GM12878 (cell line): ENCODE data around the gene MEAK7. TPM values are rescaled to one million over a fixed set of nuclear protein-coding genes. Genes with fewer than 3 reads are reported as not detected.

Source experiments
- ATAC-seq: fragments of 200-7000 bp; cut with Tn5 transposase; 3 replicates; pipeline ENCODE4 v1.9.1; 2020; ENCODE audit warnings: mild to moderate bottlenecking, moderate library complexity
- BruUV-seq: library from RNA; stranded (reverse); fragments of 400-500 nt; replicated peaks from 2 replicates; lab custom pipeline; 2021; lab: Mats Ljungman, UMichigan
- CTCF ChIA-PET: fragments of 300-600 bp; sonication (Branson Sonifier 250); formaldehyde crosslinking; extraction: SDS; loops from one replicate; lab custom pipeline; 2021; ENCODE audit warnings: inconsistent platforms; lab: Yijun Ruan, JAX
- POLR2A ChIA-PET: fragments of 350-600 bp; formaldehyde crosslinking; extraction: SDS; loops from one replicate; lab custom pipeline; 2021; ENCODE audit warnings: inconsistent platforms; lab: Charles Lee
- RAD21 ChIA-PET: fragments of 300-600 bp; sonication (Branson Sonifier 250); formaldehyde crosslinking; loops from one replicate; lab custom pipeline; 2023; ENCODE audit warnings: antibody characterized with exemption; ENCODE audit not compliant: unreplicated experiment; lab: Charles Lee
- SMC1A ChIA-PET: fragments of 300-600 bp; sonication (Branson Sonifier 250); formaldehyde crosslinking; loops from one replicate; lab custom pipeline; 2023; ENCODE audit not compliant: unreplicated experiment, uncharacterized antibody; lab: Charles Lee
- DNase-seq: peaks from one replicate; pipeline ENCODE4 v3.0.0-alpha.2; 2011; ENCODE audit warnings: low read depth, low spot score
- FAIRE-seq: peaks from 3 replicates; lab custom pipeline; 2011; peaks lifted over from hg19 to GRCh38; lab: Jason Lieb, UNC
- H2AFZ ChIP-seq: 2 replicates; pipeline ENCODE4 v1.6.0; 2011; ENCODE audit warnings: low read depth, low read length, control low read depth; ENCODE audit not compliant: control insufficient read depth
- H3K27ac ChIP-seq: 2 replicates; pipeline ENCODE4 v1.5.1; 2011; ENCODE audit warnings: control low read depth; ENCODE audit not compliant: control insufficient read depth, insufficient read depth
- H3K27me3 ChIP-seq, 2 experiments: replicated peaks in 1 of 2; 2 replicates each; pipeline versions ENCODE4 v1.6.0 to v1.6.1; 2011; ENCODE audit warnings: low read length in 1 of 2; ENCODE audit not compliant: control insufficient read depth in 2 of 2, insufficient read depth in 2 of 2
- H3K36me3 ChIP-seq, 2 experiments: 2 replicates each; pipeline ENCODE4 v1.5.1; 2011; ENCODE audit warnings: low read length in 1 of 2; ENCODE audit not compliant: control insufficient read depth in 2 of 2, insufficient read depth in 2 of 2
- H3K4me1 ChIP-seq: 2 replicates; pipeline ENCODE4 v1.6.1; 2011; ENCODE audit warnings: mild to moderate bottlenecking, low read length, moderate library complexity, mixed read lengths; ENCODE audit not compliant: control insufficient read depth, insufficient read depth
- H3K4me2 ChIP-seq: 2 replicates; pipeline ENCODE4 v1.6.0; 2011; ENCODE audit warnings: control low read depth; ENCODE audit not compliant: control insufficient read depth, insufficient read depth
- H3K4me3 ChIP-seq: fragments of 200-600 bp; sonication (generic); 2 replicates; pipeline ENCODE4 v1.5.1; 2016
- H3K79me2 ChIP-seq: 2 replicates; pipeline ENCODE4 v1.6.0; 2011; ENCODE audit warnings: low read length; ENCODE audit not compliant: control insufficient read depth, insufficient read depth
- H3K9ac ChIP-seq: 2 replicates; pipeline ENCODE4 v1.8.0; 2011; ENCODE audit warnings: low read length, control low read depth, mixed read lengths; ENCODE audit not compliant: control insufficient read depth, insufficient read depth
- H3K9me3 ChIP-seq: replicated peaks from 3 replicates; pipeline ENCODE4 v1.5.1; 2011; ENCODE audit warnings: mild to moderate bottlenecking, low read length; ENCODE audit not compliant: control insufficient read depth, insufficient read depth
- H4K20me1 ChIP-seq: 2 replicates; pipeline ENCODE4 v1.6.0; 2011; ENCODE audit not compliant: control insufficient read depth, insufficient read depth
- ATF7 ChIP-seq: fragments of 450-650 bp; IDR thresholded peaks from 2 replicates; pipeline ENCODE4 v1.6.1; 2016; ENCODE audit warnings: low read depth, mild to moderate bottlenecking
- POU2F2 ChIP-seq: IDR thresholded peaks from 3 replicates; pipeline ENCODE4 v1.6.1; 2011; ENCODE audit warnings: low read depth, mild to moderate bottlenecking, low read length, borderline replicate concordance
- SPI1 ChIP-seq: IDR thresholded peaks from 2 replicates; pipeline ENCODE4 v1.6.1; 2011; ENCODE audit warnings: low read depth, mild to moderate bottlenecking, low read length, moderate library complexity, borderline replicate concordance; ENCODE audit not compliant: insufficient read depth
- WGBS: methylation state at CpG from one replicate; pipeline ENCODE4 v1.1.6; 2016; ENCODE audit warnings: low lambda C conversion rate; ENCODE audit not compliant: insufficient replicate concordance, insufficient coverage; ENCODE audit errors: missing lambda C conversion rate; 5-methylcytosine and 5-hydroxymethylcytosine counted together
- in situ Hi-C: fragments of 300-500 bp; cut with MboI; formaldehyde crosslinking; loops from 9 replicates; pipeline ENCODE4 v1.14.3; 2018; ENCODE audit warnings: mixed read lengths
- intact Hi-C: fragments of 100-400 bp; cut with micrococcal nuclease; formaldehyde crosslinking; loops from one replicate; pipeline ENCODE4 v1.14.2; 2022; ENCODE audit not compliant: unreplicated experiment
- polyA plus RNA-seq, 11 experiments: library from polyadenylated mRNA; depleted of rRNA in 4 of 11; unstranded in 6 of 11; stranded (reverse) in 5 of 11; fragments of >200 nt; fragmentation: Nextera tagmentation in 4 of 11; fragmentation: Illumina TruSeq in 1 of 11; extraction: Ambion mirVana in 4 of 11; extraction: Trizol in 1 of 11; gene quantifications; 1 replicate in 1 of 11; 2 replicates in 10 of 11; pipeline versions ENCODE4 v1.2.1 to v1.2.3, GENCODE V29; 2011 to 2016; ENCODE audit warnings: inconsistent platforms in 2 of 11, missing spikeins in 2 of 11, low read depth in 1 of 11
- total RNA-seq, 4 experiments: library from RNA; depleted of rRNA in 3 of 4; stranded (reverse); fragments of >200 nt in 3 of 4; fragmentation: Illumina TruSeq in 1 of 4; extraction: Trizol in 1 of 4; gene quantifications; 2 replicates each; pipeline versions ENCODE4 v1.2.1 to v1.2.3, GENCODE V29; 2013 to 2021
- TF ChIP-seq, protein P1 (sequence below): fragments of 450-650 bp; formaldehyde crosslinking; IDR thresholded peaks from 2 replicates; pipeline ENCODE4 v1.4.0; 2020; ENCODE audit warnings: mild to moderate bottlenecking, moderate library complexity

MEAK7 gene
- total and polyA plus RNA-seq, 10 of the 15 experiments (the other 5 are each of a cell fraction or from before 2014, with no cell fraction given) = 1.4 to 11.9 (median 6.4) TPM

DNA sequence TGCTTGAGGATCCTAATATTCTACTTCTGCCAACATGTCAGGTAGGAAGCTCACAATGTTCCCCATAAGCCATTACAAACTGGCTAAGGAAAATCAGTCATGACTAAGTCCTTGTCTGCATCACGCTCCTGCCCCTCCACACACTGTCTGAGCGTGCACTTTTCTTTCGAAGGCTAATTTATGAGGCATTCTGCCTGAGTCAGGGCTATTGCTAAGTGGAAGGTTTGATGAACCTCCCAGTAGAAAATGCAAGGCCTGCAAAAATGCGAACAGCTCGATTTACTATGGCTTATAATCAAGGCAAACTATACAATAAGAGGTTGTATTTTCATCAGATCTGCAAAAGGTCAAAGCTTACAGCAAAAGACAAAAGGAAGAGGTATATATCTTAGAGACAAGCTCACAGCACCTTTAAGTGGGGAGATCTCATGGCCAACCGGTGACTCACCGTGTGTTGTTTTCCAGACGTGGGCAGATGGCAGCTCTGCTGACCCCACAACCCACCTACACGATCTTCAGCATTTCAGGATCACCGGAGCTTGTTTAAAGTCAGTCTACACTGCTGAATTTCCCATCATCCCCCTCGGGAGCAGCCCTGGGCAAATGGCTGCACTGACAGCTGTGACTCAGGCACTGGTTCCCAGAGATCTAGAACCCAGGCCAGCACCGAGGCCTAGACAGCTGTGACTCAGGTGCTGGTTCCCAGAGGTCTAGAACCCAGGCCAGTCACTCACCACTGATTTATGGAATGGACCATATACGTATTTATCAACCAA lies 26.1 kb downstream of the MEAK7 start:
- Histone ChIP-seq H3K79me2 (no peaks in the 10 kb centered on the region), H4K20me1 (no peaks in the 10 kb centered on the region), H3K27me3 (no peaks in the 10 kb centered on the region), H3K4me1 (no peaks in the 10 kb centered on the region), H3K4me2 (no peak overlapping the region), H2AFZ (no peak overlapping the region), H3K36me3 (no peaks in the 10 kb centered on the region; a peak in 2 of 4 replicates), H3K4me3 (no peak overlapping the region), H3K9ac (no peak overlapping the region), H3K27ac (no peak overlapping the region), H3K9me3 (no peaks in the 10 kb centered on the region)
- SMC1A ChIA-PET = no interaction called here
- ATAC-seq (no peak), DNase-seq (no peak), FAIRE-seq (no peak)
- CTCF ChIA-PET = interaction anchor here (0.6 to 1.2 kb wide), 2 partner anchors 10 to 1934 kb away, joined by 3 to 6 read pairs; no protein-coding TSS in a partner anchor
- BruUV-seq = no TSS peak
- TF ChIP-seq, protein P1, sequence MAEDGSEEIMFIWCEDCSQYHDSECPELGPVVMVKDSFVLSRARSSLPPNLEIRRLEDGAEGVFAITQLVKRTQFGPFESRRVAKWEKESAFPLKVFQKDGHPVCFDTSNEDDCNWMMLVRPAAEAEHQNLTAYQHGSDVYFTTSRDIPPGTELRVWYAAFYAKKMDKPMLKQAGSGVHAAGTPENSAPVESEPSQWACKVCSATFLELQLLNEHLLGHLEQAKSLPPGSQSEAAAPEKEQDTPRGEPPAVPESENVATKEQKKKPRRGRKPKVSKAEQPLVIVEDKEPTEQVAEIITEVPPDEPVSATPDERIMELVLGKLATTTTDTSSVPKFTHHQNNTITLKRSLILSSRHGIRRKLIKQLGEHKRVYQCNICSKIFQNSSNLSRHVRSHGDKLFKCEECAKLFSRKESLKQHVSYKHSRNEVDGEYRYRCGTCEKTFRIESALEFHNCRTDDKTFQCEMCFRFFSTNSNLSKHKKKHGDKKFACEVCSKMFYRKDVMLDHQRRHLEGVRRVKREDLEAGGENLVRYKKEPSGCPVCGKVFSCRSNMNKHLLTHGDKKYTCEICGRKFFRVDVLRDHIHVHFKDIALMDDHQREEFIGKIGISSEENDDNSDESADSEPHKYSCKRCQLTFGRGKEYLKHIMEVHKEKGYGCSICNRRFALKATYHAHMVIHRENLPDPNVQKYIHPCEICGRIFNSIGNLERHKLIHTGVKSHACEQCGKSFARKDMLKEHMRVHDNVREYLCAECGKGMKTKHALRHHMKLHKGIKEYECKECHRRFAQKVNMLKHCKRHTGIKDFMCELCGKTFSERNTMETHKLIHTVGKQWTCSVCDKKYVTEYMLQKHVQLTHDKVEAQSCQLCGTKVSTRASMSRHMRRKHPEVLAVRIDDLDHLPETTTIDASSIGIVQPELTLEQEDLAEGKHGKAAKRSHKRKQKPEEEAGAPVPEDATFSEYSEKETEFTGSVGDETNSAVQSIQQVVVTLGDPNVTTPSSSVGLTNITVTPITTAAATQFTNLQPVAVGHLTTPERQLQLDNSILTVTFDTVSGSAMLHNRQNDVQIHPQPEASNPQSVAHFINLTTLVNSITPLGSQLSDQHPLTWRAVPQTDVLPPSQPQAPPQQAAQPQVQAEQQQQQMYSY (CRISPR knock-in tag) = no peak
- TF ChIP-seq ATF7 (no peak), POU2F2 (no peak), SPI1 (no peak)
- WGBS = 75% methylated on average over 13 of the region's 13 CpGs
- RAD21 ChIA-PET = interaction anchor here (0.9 kb wide), 1 partner anchor 201 kb away, joined by 4 read pairs; no protein-coding TSS in a partner anchor
- in situ Hi-C loops = no loop called here
- POLR2A ChIA-PET = no interaction called here
- intact Hi-C loops = no loop called here
